Measurements from ENCODE around the gene LHFPL3. TPM values are rescaled to one million over a fixed set of nuclear protein-coding genes. Genes with fewer than 3 reads are reported as not detected.
A peak's percentile ranks its signal among the peaks of the same experiment; 100 is the strongest.

Gene LHFPL3

DNA sequence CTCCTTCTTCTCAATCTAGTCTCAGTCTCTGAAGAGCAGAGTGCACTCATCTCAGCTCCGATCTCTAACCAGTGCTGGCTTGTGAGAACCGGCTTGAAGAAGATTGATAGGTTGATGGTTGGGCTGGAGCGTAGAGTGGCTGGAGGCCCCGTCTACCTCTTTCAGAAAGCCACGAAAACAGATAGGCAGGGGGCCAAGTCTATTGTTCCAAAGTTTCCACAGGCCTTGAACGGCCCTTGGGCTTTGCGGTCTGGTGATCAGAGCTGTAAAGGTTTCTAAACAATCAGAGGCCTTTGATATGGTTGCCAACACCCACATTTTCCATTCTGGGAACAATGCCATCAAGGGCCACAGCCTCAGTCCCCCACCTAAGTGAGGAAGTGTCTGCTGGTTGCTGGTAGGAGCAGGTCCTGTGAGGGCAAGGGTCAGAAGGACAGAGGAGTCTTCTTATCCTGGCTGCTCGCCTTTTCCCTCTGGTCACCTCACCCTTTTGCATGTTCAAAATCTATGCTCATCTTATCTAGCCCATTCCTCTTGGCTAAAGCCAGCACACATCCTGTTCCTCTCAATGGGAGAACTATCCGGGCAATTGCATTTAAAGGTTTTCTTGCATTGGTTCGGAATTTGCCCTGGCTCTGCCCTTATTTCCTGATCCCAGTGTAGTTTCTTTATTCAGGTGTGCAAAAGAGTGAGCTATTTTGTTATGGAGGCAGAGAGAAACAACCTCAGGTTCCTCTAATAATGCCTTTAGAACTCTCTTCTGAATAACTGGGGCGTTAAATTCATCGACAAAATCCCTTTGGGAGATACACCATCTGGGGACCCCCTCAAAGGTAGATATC lies 615.3 kb downstream of the LHFPL3 start:
- Histone ChIP-seq H3K4me1 (ENCODE audit: control insufficient read depth, insufficient read depth, low read length) (peaks cover 24% of the 10 kb centered on the region), H3K36me3 (ENCODE audit: insufficient read depth, low read length) (no peaks in the 10 kb centered on the region), H3K4me2 (ENCODE audit: low read length) (no peak overlapping the region), H3K9ac (ENCODE audit: low read depth, low read length) (no peak overlapping the region), H3K27me3 (ENCODE audit: control insufficient read depth, insufficient read depth, low read length) (no peaks in the 10 kb centered on the region), H3K4me3 (ENCODE audit: low read length) (no peak overlapping the region), H3K9me3 (replicated peaks; ENCODE audit: low read length) (no peaks in the 10 kb centered on the region)

DNA sequence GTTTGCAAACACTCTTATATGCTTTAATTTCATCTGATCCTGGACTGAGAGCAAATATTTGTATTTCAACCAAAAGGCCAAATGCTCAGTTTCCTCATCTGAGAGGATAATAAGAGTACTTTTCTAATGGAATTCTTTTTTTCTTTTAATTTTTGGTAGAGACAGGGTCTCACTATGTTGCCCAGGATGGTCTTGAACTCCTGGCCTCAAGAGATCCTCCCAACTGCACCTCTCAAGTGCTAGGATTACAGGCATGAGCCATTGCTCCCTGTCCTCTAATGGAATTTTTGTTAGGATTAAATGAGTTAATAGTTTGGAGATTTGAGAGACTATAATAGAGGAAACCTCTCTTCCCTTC lies 617.2 kb downstream of the LHFPL3 start:
- peak overlapping the region; percentile 58 for H3K4me2 ChIP-seq (ENCODE audit: low read length)
- peak overlapping the region; percentile 78 for H3K9ac ChIP-seq (ENCODE audit: low read depth, low read length)
- H3K4me1 ChIP-seq (ENCODE audit: control insufficient read depth, insufficient read depth, low read length): peaks cover 25% of the 10 kb centered on the region
- no peak overlapping the region for H3K4me3 ChIP-seq (ENCODE audit: low read length)
- H3K9me3 ChIP-seq (replicated peaks; ENCODE audit: low read length): no peaks in the 10 kb centered on the region
- no peaks in the 10 kb centered on the region for H3K36me3 ChIP-seq (ENCODE audit: insufficient read depth, low read length)
- no peaks in the 10 kb centered on the region for H3K27me3 ChIP-seq (ENCODE audit: control insufficient read depth, insufficient read depth, low read length)

DNA sequence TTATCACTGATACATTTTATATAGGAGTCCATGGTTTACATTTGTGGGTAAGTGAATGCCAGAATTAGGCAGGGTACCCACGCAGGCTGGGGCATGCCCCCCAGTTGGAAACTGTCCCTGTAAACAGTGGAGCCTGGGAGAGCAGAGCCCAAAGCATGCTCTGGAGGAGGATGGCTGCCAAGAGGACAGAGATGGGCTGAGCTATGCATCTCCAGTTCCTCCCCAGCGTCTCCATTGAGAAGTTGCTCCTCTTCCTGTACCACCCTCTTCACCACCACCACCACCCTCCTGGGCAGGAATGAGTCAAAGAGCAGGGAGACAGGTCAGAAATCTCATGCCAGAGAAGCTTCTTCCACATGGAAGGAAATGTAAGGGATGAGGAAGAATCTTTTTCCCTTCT lies 617.9 kb downstream of the LHFPL3 start:
- no peaks in the 10 kb centered on the region for H3K9me3 ChIP-seq (replicated peaks; ENCODE audit: low read length)
- no peak overlapping the region for H3K4me3 ChIP-seq (ENCODE audit: low read length)
- H3K36me3 ChIP-seq (ENCODE audit: insufficient read depth, low read length): no peaks in the 10 kb centered on the region
- H3K27me3 ChIP-seq (ENCODE audit: control insufficient read depth, insufficient read depth, low read length): no peaks in the 10 kb centered on the region
- H3K4me2 ChIP-seq (ENCODE audit: low read length): no peak overlapping the region
- no peak overlapping the region for H3K9ac ChIP-seq (ENCODE audit: low read depth, low read length)
- H3K4me1 ChIP-seq (ENCODE audit: control insufficient read depth, insufficient read depth, low read length): peaks cover 32% of the 10 kb centered on the region

DNA sequence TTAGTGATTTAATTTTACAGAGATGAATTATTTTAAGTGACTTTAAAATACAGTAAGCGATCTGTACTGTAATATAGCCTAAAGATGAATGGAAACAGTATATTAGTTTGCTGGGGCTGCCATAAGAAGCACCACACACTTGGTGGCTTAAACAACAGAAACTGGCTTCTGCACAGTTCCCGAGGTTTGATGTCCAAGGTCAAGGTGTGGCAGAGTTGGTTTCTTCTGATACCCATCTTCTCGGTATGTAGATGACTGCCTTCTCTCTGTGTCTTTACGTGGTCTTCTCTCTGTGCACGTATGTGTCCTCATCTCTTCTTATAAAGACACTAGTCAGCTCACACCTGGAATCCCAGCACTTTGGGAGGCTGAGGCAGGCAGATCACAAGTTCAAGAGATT lies 621.6 kb downstream of the LHFPL3 start:
- Histone ChIP-seq H3K27me3 (ENCODE audit: control insufficient read depth, insufficient read depth, low read length) (no peaks in the 10 kb centered on the region), H3K9ac (ENCODE audit: low read depth, low read length) (no peak overlapping the region), H3K4me1 (ENCODE audit: control insufficient read depth, insufficient read depth, low read length) (peaks cover 30% of the 10 kb centered on the region), H3K36me3 (ENCODE audit: insufficient read depth, low read length) (no peaks in the 10 kb centered on the region), H3K9me3 (replicated peaks; ENCODE audit: low read length) (no peaks in the 10 kb centered on the region), H3K4me2 (ENCODE audit: low read length) (no peak overlapping the region), H3K4me3 (ENCODE audit: low read length) (no peak overlapping the region)

DNA sequence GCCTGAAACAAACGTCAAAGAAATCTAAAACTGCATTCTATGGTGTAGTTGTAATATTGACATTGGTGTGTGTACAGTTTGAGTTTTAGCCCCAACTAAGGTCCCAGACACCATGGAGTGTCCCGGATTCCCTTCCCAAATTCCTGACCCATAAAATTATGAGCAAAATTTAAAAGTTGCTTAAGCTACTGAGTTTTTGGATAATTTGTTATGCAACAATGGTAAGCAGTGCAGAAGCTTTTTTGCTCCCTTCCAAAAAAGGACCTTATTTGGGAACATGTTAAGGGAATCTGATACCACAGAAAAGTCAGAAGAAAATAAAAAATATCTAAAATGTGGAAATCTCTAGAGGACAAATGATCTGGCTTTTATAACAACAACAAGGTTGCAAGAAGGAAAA lies 622.4 kb downstream of the LHFPL3 start:
- no peak overlapping the region for H3K4me3 ChIP-seq (ENCODE audit: low read length)
- no peaks in the 10 kb centered on the region for H3K36me3 ChIP-seq (ENCODE audit: insufficient read depth, low read length)
- H3K9ac ChIP-seq (ENCODE audit: low read depth, low read length): peak overlapping the region; percentile 20
- H3K27me3 ChIP-seq (ENCODE audit: control insufficient read depth, insufficient read depth, low read length): no peaks in the 10 kb centered on the region
- H3K4me1 ChIP-seq (ENCODE audit: control insufficient read depth, insufficient read depth, low read length): peaks cover 24% of the 10 kb centered on the region
- H3K9me3 ChIP-seq (replicated peaks; ENCODE audit: low read length): no peaks in the 10 kb centered on the region
- no peak overlapping the region for H3K4me2 ChIP-seq (ENCODE audit: low read length)

DNA sequence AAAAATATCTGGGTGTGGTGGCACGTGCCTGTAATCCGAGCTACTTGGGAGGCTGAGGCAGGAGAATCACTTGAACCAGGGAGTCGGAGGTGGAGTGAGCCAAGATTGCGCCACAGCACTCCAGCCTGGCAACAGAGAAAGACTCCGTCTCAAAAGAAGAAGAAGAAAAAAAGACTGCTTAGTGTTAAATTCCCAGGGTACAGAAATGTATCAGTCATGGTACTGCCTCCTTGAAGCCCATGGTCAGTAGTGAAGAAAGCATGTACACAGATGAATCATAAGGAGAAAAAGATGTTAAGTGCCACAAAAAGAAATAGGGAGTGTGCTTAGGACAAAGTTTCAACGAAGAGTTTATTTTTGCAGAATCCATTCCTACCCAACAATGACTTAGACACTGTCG lies 623.1 kb downstream of the LHFPL3 start:
- Histone ChIP-seq H3K9me3 (replicated peaks; ENCODE audit: low read length) (no peaks in the 10 kb centered on the region), H3K27me3 (ENCODE audit: control insufficient read depth, insufficient read depth, low read length) (no peaks in the 10 kb centered on the region), H3K36me3 (ENCODE audit: insufficient read depth, low read length) (no peaks in the 10 kb centered on the region), H3K9ac (ENCODE audit: low read depth, low read length) (peak overlapping the region; percentile 20), H3K4me1 (ENCODE audit: control insufficient read depth, insufficient read depth, low read length) (peaks cover 21% of the 10 kb centered on the region), H3K4me2 (ENCODE audit: low read length) (no peak overlapping the region), H3K4me3 (ENCODE audit: low read length) (no peak overlapping the region)

DNA sequence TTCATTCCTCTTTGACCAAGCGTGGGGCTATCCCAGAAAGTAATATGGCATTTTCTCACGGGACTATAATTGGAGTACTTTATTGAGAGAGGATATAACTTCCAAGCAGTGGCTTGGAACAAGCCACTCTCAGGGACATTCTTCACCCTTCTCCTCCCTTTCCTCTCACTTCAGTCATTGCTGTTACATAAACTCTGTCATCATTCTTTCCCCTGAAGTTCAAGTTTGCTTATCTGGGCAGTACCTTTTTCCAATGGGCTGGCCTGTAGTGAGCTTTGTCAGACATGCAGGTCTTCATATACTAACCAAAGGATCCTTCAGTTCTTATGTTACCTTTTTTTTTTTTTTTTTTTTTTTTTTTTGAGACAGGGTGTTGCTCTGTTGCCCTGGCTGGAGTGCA lies 626.9 kb downstream of the LHFPL3 start:
- Histone ChIP-seq H3K27me3 (ENCODE audit: control insufficient read depth, insufficient read depth, low read length) (no peaks in the 10 kb centered on the region), H3K36me3 (ENCODE audit: insufficient read depth, low read length) (no peaks in the 10 kb centered on the region), H3K4me2 (ENCODE audit: low read length) (no peak overlapping the region), H3K4me1 (ENCODE audit: control insufficient read depth, insufficient read depth, low read length) (peaks cover 37% of the 10 kb centered on the region), H3K9ac (ENCODE audit: low read depth, low read length) (no peak overlapping the region), H3K9me3 (replicated peaks; ENCODE audit: low read length) (no peaks in the 10 kb centered on the region), H3K4me3 (ENCODE audit: low read length) (no peak overlapping the region)

Small RNA genes within 50 kb of the gene (small RNA-seq; reads per million reads assigned to genes)
- not detected for gene RN7SL8P
